Glutamatergic neuron (in vitro differentiated cells): ENCODE measurements around the gene UQCRFS1. TPM values are rescaled to one million over a fixed set of nuclear protein-coding genes. Genes with fewer than 3 reads are reported as not detected.

Source experiments
- DNase-seq: peaks from one replicate; pipeline ENCODE4 v3.0.0; 2022
- H3K27ac Mint-ChIP-seq: one replicate; pipeline ENCODE4 v1.8.0; 2020; ENCODE audit warnings: mild to moderate bottlenecking, mixed read lengths, inconsistent platforms; ENCODE audit not compliant: unreplicated experiment
- H3K27me3 Mint-ChIP-seq: one replicate; pipeline ENCODE4 v1.8.0; 2020; ENCODE audit warnings: mild to moderate bottlenecking, moderate library complexity, mixed read lengths, inconsistent platforms; ENCODE audit not compliant: unreplicated experiment
- H3K36me3 Mint-ChIP-seq: one replicate; pipeline ENCODE4 v1.8.0; 2020; ENCODE audit warnings: mild to moderate bottlenecking, mixed read lengths, inconsistent platforms; ENCODE audit not compliant: unreplicated experiment
- H3K4me1 Mint-ChIP-seq: one replicate; pipeline ENCODE4 v1.8.0; 2020; ENCODE audit warnings: mild to moderate bottlenecking, low read depth, mixed read lengths, inconsistent platforms; ENCODE audit not compliant: unreplicated experiment
- H3K4me3 Mint-ChIP-seq: one replicate; pipeline ENCODE4 v1.8.0; 2020; ENCODE audit warnings: mild to moderate bottlenecking, mixed read lengths, inconsistent platforms; ENCODE audit not compliant: unreplicated experiment
- H3K9me3 Mint-ChIP-seq: one replicate; pipeline ENCODE4 v1.8.0; 2020; ENCODE audit warnings: mild to moderate bottlenecking, moderate library complexity, mixed read lengths, inconsistent platforms; ENCODE audit not compliant: unreplicated experiment
- CTCF ChIP-seq: fragments of 200-600 bp; sonication (generic); IDR thresholded peaks from one replicate; pipeline ENCODE4 v1.5.0; 2021; ENCODE audit not compliant: partially characterized antibody, unreplicated experiment
- total RNA-seq: library from RNA; stranded (reverse); fragmentation: NEBNext Ultra II Directional; extraction: Animal tissue kit (Norgen Biotek cat#: 25700); gene quantifications from one replicate; pipeline ENCODE4 v1.2.1, GENCODE V29; 2021; ENCODE audit not compliant: unreplicated experiment

UQCRFS1 gene
- total RNA-seq, 1 donor from 2014 or later: 34.9 TPM

GRCh38 chr19:29248332-29248844 lies 35.4 kb upstream of the UQCRFS1 start:
- Mint-ChIP-seq H3K9me3 (peaks cover 13% of the 10 kb centered on the region), H3K4me3 (no peak overlapping the region), H3K27me3 (peaks cover 3% of the 10 kb centered on the region), H3K36me3 (no peaks in the 10 kb centered on the region), H3K4me1 (peaks cover 11% of the 10 kb centered on the region), H3K27ac (no peak overlapping the region)
- no peak for DNase-seq
- TF ChIP-seq CTCF: no peak

- Mint-ChIP-seq H3K4me1 (peaks cover 11% of the 10 kb centered on the region), H3K27me3 (peaks cover 3% of the 10 kb centered on the region), H3K27ac (no peak overlapping the region), H3K36me3 (no peaks in the 10 kb centered on the region), H3K4me3 (no peak overlapping the region), H3K9me3 (peaks cover 13% of the 10 kb centered on the region)
- no peak for TF ChIP-seq CTCF
- DNase-seq: no peak
Observed at GRCh38 chr19:29247872-29248271, 34.9 kb upstream of the UQCRFS1 start.

- Mint-ChIP-seq H3K27me3 (peaks cover 3% of the 10 kb centered on the region), H3K9me3 (peaks cover 13% of the 10 kb centered on the region), H3K27ac (no peak overlapping the region), H3K4me1 (peaks cover 11% of the 10 kb centered on the region), H3K36me3 (no peaks in the 10 kb centered on the region), H3K4me3 (no peak overlapping the region)
- TF ChIP-seq CTCF: no peak
- no peak for DNase-seq
Observed at GRCh38 chr19:29247471-29247870, 34.5 kb upstream of the UQCRFS1 start.

- Mint-ChIP-seq H3K27ac (no peak overlapping the region), H3K4me3 (no peak overlapping the region), H3K4me1 (peaks cover 11% of the 10 kb centered on the region), H3K36me3 (no peaks in the 10 kb centered on the region), H3K27me3 (peaks cover 3% of the 10 kb centered on the region), H3K9me3 (peaks cover 13% of the 10 kb centered on the region)
- DNase-seq: no peak
- no peak for TF ChIP-seq CTCF
Observed at GRCh38 chr19:29247051-29247450, 34.1 kb upstream of the UQCRFS1 start.

- no peak overlapping the region for H3K27ac Mint-ChIP-seq
- TF ChIP-seq CTCF: no peak
- no peaks in the 10 kb centered on the region for H3K36me3 Mint-ChIP-seq
- peaks cover 11% of the 10 kb centered on the region for H3K4me1 Mint-ChIP-seq
- H3K27me3 Mint-ChIP-seq: peaks cover 3% of the 10 kb centered on the region
- H3K4me3 Mint-ChIP-seq: no peak overlapping the region
- DNase-seq: no peak
- H3K9me3 Mint-ChIP-seq: peaks cover 14% of the 10 kb centered on the region
Observed at GRCh38 chr19:29245215-29245614, 32.3 kb upstream of the UQCRFS1 start.
